Measurements from ENCODE around the gene PASK. TPM values are rescaled to one million over a fixed set of nuclear protein-coding genes. Genes with fewer than 3 reads are reported as not detected.

Gene PASK
- total and polyA plus RNA-seq, 2 experiments from 2014 or later: 7.0 to 11.9 TPM

DNA sequence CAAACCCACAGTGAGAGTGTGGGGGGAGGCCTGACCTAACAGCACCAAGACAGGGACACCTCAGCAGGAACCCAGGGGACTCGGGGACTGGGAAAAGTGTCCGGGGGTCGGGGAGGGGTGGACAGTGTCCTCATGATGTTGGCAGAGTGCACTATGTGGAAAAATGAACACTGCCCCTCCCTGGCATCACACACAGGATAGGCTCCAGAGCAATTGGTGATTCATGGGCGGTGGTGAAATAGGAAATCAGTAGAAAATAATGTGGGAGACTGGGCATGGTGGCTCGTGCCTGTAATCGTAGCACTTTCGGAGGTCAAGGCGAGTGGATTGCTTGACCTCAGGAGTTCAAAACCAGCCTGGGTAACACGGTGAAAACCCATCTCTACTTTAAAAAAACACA is 35.6 kb upstream of the PASK start:
- TF ChIP-seq CTCF (IDR thresholded peaks at IDR 0.05; ENCODE audit: low read depth, low read length): no peak
- no peaks in the 10 kb centered on the region for H3K27me3 ChIP-seq
- H3K27ac ChIP-seq: no peak overlapping the region
- no peak overlapping the region for H3K4me3 ChIP-seq
- H3K4me1 ChIP-seq (ENCODE audit: low read depth): no peaks in the 10 kb centered on the region
- DNase-seq (ENCODE audit: low read depth in 1 of 2, low spot score in 1 of 2): no peak
- no peaks in the 10 kb centered on the region for H3K9me3 ChIP-seq (ENCODE audit: low read depth)
- H3K36me3 ChIP-seq: peaks cover 4% of the 10 kb centered on the region

- peaks cover 7% of the 10 kb centered on the region for H3K4me1 ChIP-seq (ENCODE audit: low read depth)
- TF ChIP-seq CTCF (IDR thresholded peaks at IDR 0.05; ENCODE audit: low read depth, low read length): no peak
- peaks cover 4% of the 10 kb centered on the region for H3K36me3 ChIP-seq
- H3K27me3 ChIP-seq: no peaks in the 10 kb centered on the region
- no peak for DNase-seq (ENCODE audit: low read depth in 1 of 2, low spot score in 1 of 2)
- H3K27ac ChIP-seq: no peak overlapping the region
- H3K9me3 ChIP-seq (ENCODE audit: low read depth): no peaks in the 10 kb centered on the region
- no peak overlapping the region for H3K4me3 ChIP-seq
Observed at GRCh38 chr2:241183221-241183620, 33.9 kb upstream of the PASK start.

DNA sequence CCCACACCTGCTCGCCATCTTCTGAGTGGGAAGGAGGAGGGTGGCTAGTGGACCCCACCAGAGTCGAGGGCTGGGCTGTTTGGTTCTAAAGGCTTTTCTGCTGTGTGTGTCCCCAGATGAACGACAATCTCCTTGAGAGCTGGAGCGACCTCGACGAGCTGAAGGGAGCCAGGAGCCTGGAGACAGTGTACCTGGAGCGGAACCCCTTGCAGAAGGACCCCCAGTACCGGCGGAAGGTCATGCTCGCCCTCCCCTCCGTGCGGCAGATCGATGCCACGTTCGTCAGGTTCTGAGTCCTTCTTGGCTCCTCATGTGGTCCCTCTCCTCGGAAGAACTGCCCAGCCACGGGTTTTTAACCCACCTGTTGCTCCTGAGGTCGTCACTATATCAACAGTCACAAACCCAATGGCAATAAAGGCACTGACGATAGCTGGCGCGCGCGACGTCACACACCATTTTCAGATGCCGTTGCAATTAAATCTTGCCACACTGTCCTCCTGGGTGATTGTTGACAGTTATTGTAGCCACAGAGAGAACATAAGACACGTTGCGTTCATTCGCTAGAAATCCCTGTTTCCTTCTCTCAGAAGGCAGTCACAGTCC is 33.4 kb upstream of the PASK start:
- no peak for TF ChIP-seq CTCF (IDR thresholded peaks at IDR 0.05; ENCODE audit: low read depth, low read length)
- Histone ChIP-seq H3K27ac (no peak overlapping the region), H3K4me1 (ENCODE audit: low read depth) (peaks cover 7% of the 10 kb centered on the region), H3K27me3 (no peaks in the 10 kb centered on the region), H3K36me3 (peaks cover 4% of the 10 kb centered on the region), H3K4me3 (no peak overlapping the region), H3K9me3 (ENCODE audit: low read depth) (no peaks in the 10 kb centered on the region)
- DNase-seq (ENCODE audit: low read depth in 1 of 2, low spot score in 1 of 2): no peak

GRCh38 chr2:241182126-241182525 is 32.9 kb upstream of the PASK start:
- Histone ChIP-seq H3K27ac (no peak overlapping the region), H3K4me1 (ENCODE audit: low read depth) (peaks cover 7% of the 10 kb centered on the region), H3K9me3 (ENCODE audit: low read depth) (no peaks in the 10 kb centered on the region), H3K36me3 (peaks cover 4% of the 10 kb centered on the region), H3K4me3 (no peak overlapping the region), H3K27me3 (no peaks in the 10 kb centered on the region)
- no peak for DNase-seq (ENCODE audit: low read depth in 1 of 2, low spot score in 1 of 2)
- no peak for TF ChIP-seq CTCF (IDR thresholded peaks at IDR 0.05; ENCODE audit: low read depth, low read length)

DNA sequence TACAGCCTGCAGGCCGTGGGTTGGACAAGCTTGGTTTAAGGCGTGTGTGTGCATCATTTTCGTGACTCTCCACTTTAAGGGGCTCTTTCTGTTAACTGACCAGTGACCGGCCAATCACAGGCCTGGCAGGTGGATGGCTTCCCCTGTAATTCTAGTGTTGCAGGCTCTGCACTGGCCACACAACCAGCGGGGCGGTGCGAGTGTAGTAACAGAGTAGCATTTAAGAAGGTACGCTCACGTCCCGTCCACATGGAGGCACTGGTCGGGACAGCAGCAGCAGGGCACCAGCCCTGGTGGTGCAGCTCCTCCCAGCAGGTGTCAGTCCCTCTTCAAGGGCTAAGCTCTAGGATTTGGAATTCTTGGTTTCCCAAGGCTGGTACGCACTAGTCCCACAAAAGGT is 31.2 kb upstream of the PASK start:
- DNase-seq (ENCODE audit: low read depth in 1 of 2, low spot score in 1 of 2): peak in 1 of 2 donors; percentile 24

More for the DNA sequence above, 31.2 kb upstream of the PASK start:
- no peak for TF ChIP-seq CTCF (IDR thresholded peaks at IDR 0.05; ENCODE audit: low read depth, low read length)
- Histone ChIP-seq H3K9me3 (ENCODE audit: low read depth) (no peaks in the 10 kb centered on the region), H3K4me3 (no peak overlapping the region), H3K4me1 (ENCODE audit: low read depth) (peaks cover 7% of the 10 kb centered on the region), H3K27ac (no peak overlapping the region), H3K36me3 (peaks cover 4% of the 10 kb centered on the region), H3K27me3 (no peaks in the 10 kb centered on the region)

All from cardiac muscle cell (in vitro differentiated cells and primary cell).